ENCODE data around the gene RNASE4.
"Not testable (repeated sequence)": the region's sequence is repeated elsewhere in the genome, so short reads cannot be mapped to it uniquely, and the experiment has no call there.

Gene RNASE4

DNA sequence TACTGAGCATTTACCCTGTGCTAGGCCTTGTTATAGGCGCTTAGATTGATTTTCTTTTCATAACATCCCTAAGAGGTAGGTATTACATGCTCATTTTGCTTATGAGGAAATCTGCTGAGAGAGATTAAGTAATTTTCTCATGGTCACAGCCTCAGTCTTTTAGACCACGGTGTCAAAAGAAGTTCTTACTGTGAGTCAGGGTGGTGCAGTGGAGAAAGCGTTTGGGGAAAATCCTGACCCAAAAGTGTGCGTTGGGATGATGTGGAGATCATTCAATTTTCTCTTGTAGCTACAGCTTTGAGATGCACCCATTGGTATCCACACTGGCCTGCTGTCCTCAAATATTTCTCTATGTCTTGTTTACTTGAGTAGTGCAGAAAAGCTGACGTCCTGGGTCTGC lies 12.4 kb downstream of the RNASE4 start:
- TF ChIP-seq, protein P1, sequence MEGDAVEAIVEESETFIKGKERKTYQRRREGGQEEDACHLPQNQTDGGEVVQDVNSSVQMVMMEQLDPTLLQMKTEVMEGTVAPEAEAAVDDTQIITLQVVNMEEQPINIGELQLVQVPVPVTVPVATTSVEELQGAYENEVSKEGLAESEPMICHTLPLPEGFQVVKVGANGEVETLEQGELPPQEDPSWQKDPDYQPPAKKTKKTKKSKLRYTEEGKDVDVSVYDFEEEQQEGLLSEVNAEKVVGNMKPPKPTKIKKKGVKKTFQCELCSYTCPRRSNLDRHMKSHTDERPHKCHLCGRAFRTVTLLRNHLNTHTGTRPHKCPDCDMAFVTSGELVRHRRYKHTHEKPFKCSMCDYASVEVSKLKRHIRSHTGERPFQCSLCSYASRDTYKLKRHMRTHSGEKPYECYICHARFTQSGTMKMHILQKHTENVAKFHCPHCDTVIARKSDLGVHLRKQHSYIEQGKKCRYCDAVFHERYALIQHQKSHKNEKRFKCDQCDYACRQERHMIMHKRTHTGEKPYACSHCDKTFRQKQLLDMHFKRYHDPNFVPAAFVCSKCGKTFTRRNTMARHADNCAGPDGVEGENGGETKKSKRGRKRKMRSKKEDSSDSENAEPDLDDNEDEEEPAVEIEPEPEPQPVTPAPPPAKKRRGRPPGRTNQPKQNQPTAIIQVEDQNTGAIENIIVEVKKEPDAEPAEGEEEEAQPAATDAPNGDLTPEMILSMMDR (conservative IDR thresholded peaks at IDR 0.05; ENCODE audit: low read depth) = no peak
- ChIA-PET POLR2A (ENCODE audit: low non-redundant PET) (interaction anchor here (0.7 kb wide), 1 partner anchor 294 kb away, joined by 3 read pairs; no protein-coding TSS in a partner anchor), CTCF (interaction anchor here (0.6 to 1.6 kb wide), 8 partner anchors 16 to 431 kb away, joined by 3 to 11 read pairs (median 4); partner anchors contain the start of gene SLC39A2)
- no peak for DNase-seq (ENCODE audit: low spot score)
- H3K27ac ChIP-seq = no peak overlapping the region

DNA sequence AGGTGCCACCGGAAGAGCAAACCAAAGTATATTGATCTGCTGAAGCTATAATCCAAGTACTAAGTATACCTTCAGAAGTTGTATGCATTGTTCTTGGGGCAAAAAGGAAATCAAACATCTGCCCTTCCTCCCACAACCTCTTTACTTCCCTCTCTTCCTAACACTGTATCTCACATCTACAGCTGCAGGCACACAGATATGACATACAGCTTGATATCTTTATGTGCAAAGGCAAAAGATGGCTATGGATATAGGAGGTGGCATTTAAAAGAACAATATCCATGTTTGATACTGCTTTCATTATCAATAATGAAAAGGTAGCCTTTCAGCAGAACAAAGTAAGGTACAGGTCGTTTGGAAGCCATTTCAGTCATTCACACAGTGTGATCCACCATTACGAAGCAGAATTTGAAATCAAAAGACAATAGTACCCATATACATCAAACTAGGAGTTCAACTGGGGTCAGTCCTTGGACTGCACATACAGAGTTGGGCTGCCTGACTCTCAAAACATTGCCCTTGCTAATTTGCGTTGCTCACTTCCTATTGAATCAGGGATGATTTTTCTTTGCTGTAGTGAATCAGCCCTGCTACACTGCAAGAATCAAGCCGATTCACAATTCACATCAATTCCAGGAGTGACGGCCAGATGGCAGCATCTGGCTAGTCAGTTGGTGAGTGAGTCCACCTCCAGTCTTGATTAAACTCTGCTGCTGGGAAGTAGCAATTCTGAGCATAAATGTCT lies 13.1 kb downstream of the RNASE4 start:
- CTCF ChIA-PET = interaction anchor here (0.6 to 1.6 kb wide), 8 partner anchors 134 to 430 kb away, joined by 3 to 11 read pairs (median 3); partner anchors contain the start of gene SLC39A2
- POLR2A ChIA-PET (ENCODE audit: low non-redundant PET) = interaction anchor here (0.7 kb wide), 1 partner anchor 293 kb away, joined by 3 read pairs; no protein-coding TSS in a partner anchor
- no peak for DNase-seq (ENCODE audit: low spot score)

DNA sequence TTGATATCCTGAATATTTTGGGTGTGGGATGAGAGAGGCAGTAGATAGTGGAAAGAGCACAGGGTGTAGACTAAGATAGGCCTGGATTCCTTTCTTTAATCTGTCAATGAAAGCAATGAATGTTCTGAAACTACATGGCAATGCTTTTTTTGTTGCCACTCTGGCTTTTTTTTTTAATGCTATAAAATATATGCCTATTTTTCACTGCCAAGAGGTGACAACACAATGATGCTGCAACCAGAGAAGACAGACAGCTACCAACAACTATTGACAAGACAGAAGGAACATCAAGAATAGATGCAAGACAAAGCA lies 13.6 kb downstream of the RNASE4 start:
- ChIA-PET CTCF (interaction anchor here (0.7 to 1.1 kb wide), 5 partner anchors 9 to 169 kb away, joined by 3 to 4 read pairs (median 3); partner anchors contain the start of gene ANG), POLR2A (ENCODE audit: low non-redundant PET) (no interaction called here)
- H3K27ac ChIP-seq = no peak overlapping the region
- TF ChIP-seq, protein P1 (conservative IDR thresholded peaks at IDR 0.05; ENCODE audit: low read depth) = peak; percentile 36; the same call in 1 of the 2 replicates
- DNase-seq (ENCODE audit: low spot score) = no peak

More for the DNA sequence above, 13.1 kb downstream of the RNASE4 start:
- TF ChIP-seq, protein P1 (conservative IDR thresholded peaks at IDR 0.05; ENCODE audit: low read depth) = peak; percentile 78
- H3K27ac ChIP-seq = no peak overlapping the region

DNA sequence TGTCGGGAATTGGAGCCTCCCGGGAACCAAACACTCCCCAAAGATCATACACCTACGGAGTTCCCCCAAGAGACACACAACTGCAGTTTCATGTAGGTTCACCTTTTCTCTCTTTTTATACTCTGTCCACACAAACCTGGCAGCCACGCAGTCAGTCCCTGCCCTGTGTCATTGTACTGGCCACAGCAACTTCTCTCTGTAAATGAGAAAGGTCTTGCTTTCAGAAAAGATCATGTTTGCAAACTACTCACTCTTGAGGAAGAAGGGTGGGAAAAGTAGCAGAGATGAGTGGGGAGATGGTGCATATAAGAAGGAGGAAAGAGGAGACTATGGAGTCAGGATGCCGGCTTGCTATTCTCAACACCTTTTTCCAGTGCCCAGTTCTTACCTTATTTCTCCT lies 14.6 kb downstream of the RNASE4 start:
- ChIA-PET POLR2A (ENCODE audit: low non-redundant PET) (no interaction called here), CTCF (interaction anchor here (0.6 to 1.1 kb wide), 7 partner anchors 10 to 306 kb away, joined by 3 to 4 read pairs (median 3); partner anchors contain the start of gene ANG)
- TF ChIP-seq, protein P1 (conservative IDR thresholded peaks at IDR 0.05; ENCODE audit: low read depth) = no peak
- H3K27ac ChIP-seq = no peak overlapping the region
- no peak for DNase-seq (ENCODE audit: low spot score)

DNA sequence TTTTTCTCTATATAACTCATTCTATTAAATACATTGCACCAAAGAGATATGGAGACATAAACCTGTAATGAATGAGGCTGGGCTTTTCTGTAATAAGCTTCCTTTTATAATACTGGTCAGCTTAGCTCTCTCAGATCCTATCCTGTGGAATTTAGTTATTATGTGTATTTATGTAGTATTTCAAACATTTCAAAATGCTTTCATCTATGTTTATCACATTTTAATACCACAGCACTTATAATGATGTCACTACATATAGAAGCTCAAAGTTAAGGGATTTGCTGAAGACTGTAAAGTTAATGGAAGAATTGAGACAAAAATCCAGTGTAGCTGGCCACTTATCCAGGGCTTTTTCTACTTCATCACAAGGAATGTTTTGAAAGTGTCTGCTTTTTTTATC lies 15.6 kb downstream of the RNASE4 start:
- DNase-seq (ENCODE audit: low spot score) = no peak
- TF ChIP-seq, protein P1 (conservative IDR thresholded peaks at IDR 0.05; ENCODE audit: low read depth) = no peak
- CTCF ChIA-PET = interaction anchor here (1.2 to 1.7 kb wide), 3 partner anchors 156 to 271 kb away, joined by 3 to 7 read pairs (median 6); no protein-coding TSS in a partner anchor
- POLR2A ChIA-PET (ENCODE audit: low non-redundant PET) = no interaction called here
- no peak overlapping the region for H3K27ac ChIP-seq

DNA sequence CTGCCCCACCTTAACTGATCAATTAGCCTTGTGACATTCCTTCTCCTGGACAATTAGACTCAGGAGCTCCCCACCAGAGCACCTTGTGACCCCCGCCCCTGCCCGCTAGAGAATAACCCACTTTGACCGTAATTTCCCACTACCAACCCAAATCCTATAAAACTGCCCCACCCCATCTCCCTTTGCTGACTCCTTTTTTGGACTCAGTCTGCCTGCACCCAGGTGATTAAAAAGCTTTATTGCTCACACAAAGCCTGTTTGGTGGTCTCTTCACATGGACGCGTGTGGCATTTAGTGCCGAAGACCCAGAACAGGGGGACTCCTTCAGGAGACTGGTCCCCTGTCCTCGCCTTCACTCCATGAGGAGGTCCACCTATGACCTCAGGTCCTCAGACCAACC lies 16.6 kb downstream of the RNASE4 start:
- H3K27ac ChIP-seq; POLR2A ChIA-PET (ENCODE audit: low non-redundant PET); DNase-seq (ENCODE audit: low spot score): not testable (repeated sequence)
- CTCF ChIA-PET = interaction anchor here (1.6 to 1.7 kb wide), 2 partner anchors 155 to 270 kb away, joined by 6 to 7 read pairs; no protein-coding TSS in a partner anchor

Data from RWPE1 (cell line).